Activated T-cell treated with anti-CD3 and anti-CD28 coated beads for 1 hour (primary cell): ENCODE data around the gene TPSD1.
"Not testable (repeated sequence)": the region's sequence is repeated elsewhere in the genome, so short reads cannot be mapped to it uniquely, and the experiment has no call there.

Source experiments
- DNase-seq: peaks from one replicate; pipeline ENCODE4 v3.0.0-alpha.2; 2020; ENCODE audit warnings: low read depth

The TPSD1 gene

DNA sequence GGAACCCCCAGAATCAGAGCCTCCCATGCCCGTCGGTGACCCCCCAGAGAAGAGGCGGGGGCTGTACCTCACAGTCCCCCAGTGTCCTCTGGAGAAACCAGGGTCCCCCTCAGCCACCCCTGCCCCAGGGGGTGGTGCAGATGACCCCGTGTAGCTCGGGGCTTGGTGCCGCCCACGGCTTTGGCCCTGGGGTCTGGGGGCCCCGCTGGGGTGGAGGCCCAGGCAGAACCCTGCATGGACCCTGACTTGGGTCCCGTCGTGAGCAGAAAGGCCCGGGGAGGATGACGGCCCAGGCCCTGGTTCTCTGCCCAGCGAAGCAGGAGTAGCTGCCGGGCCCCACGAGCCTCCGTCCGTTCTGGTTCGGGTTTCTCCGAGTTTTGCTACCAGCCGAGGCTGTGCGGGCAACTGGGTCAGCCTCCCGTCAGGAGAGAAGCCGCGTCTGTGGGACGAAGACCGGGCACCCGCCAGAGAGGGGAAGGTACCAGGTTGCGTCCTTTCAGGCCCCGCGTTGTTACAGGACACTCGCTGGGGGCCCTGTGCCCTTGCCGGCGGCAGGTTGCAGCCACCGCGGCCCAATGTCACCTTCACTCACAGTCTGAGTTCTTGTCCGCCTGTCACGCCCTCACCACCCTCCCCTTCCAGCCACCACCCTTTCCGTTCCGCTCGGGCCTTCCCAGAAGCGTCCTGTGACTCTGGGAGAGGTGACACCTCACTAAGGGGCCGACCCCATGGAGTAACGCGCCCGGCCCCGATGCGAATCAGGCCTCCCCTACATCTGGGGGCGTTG, 34.8 kb upstream of the TPSD1 start:
- no peak for DNase-seq

DNA sequence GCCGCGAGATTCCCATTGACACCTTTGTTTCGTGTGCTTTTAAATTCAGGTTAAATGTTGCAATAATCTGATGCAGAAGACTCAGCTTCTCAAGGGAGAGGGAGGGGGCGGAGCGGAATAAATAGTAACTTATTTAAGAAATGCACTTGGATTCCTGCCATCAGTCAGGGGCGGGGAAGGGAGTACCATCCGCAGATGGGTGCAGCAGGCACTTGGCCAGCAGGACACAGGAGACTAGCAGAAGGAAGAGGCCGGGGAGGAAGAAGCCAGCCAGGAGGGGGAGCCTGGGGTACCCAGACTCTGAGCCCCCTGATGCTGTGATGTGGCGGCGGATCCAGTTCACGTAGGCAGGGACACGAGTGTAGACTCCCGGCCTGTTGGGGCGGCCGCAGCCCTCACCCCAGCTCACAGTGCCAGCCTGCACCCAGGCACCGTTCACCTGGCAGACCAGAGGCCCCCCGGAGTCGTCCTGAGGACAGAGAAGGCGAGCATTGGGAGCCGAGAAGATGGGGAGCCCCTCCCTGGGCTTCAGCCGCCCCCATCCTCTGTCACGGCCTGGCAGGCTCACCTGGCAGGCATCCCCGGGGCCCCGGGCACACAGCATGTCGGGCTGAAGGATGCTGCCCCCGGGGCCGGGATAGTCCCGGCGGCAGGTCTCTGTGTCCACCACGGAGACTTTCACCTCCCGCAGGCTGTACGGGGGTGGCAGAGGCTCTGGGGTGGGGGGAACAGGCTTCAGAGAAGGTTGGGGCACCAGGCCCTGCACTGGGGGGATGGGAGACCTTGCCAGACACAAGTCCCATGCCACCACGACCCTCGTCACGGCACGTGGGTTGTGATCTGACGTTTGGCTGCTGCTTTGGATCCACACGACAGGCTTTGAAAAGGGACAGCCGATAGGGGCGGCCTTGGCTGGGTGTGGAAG, 34.0 kb upstream of the TPSD1 start:
- no peak for DNase-seq

DNA sequence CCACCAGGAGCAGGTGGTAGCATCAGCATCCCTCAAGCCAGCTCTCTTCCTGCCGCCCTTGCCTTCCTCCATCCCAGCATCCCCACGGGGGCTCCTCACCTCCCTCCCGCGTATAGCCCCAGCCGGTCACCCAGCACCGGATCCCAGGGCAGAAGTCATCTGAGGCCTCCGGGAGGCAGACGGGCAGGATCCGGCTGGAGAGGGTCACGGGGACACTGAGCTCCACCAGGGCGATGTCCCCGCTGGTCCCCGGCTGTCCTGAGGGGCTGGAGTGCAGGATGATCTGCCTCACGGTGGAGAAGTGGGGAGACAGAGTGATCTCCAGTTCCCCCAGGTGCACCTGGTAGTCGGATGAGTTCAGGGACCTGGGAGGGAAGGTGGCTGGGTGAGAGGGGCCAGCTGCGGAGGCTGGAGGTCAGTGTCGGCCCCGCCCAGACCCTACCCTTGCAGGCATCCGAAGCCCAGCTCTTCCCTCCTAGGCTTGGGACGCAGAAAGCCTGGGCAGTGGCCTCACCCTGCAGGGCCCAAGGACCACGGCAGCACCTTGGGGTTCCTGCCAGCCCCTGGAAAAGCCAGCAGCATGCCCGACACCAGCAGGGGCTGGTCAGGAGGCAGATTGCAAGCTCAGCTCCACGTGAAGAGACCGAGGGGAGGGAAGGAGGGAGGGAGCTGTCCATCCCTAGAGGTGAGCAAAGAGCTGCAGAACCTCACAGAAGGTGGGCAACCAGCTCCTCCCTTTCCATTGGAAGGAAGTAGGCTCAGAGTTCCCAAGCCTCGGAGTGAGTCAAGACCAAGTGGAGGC, 33.1 kb upstream of the TPSD1 start:
- no peak for DNase-seq

DNA sequence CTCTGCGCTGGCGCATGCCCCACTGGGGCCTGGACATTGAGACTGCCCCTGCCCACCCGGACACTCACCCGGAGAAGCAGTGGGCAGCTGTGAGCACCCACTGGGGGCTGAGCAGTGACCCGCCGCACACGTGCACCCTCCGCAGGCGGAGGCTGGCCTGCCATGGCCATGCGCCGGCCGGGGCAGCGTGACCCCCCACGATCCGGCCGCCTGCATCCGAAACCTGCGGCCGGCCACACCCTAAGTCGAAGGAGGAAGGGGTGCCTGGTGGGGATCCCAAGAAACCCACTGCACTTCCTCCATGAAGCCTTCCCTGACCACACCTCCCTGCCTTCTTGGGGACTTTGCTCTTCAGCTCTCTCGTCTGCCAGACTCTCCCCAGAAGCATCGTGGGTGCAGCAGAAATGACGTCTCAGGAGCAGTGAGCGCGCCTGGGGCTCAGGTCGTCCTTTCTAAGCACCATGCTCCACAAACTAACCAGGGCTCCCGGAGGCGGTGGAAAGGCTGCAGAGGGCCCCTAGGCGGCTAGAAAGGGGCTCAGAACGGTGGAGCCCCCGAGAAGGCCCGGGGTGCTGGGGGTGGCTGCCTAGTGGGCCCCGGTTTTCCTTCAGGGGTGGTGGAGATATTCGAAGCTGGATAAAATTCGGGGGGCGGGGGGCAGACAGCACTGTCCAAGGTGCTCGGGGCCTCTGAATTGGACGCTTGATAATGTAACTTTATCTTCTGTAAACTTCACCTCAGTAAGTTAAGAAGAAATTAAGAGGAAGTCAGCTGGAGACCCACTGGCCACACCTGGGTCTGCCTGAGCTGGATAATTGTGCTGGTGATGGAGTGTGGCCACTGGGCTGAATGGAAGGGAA, 32.3 kb upstream of the TPSD1 start:
- no peak for DNase-seq

DNA sequence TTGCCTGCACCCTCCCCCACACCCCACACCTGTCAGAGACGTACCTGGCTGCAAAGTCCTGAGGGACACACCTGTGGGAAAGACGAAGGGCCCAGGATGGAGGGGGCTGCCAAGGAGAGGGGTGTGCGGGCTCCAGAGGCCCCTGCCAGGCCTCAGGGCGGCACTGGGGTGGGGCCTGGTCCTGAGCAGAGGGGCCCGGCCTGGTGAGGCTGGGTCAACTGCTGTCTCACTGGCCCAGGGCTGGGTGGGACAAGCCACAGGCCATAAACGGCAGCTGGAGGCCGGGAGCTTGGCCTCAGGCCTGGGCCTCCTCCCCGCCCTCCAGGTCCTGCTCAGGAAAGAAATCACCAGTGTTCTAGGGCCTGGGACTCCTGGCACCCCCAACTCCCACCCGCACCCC, 31.3 kb upstream of the TPSD1 start:
- DNase-seq, result no peak

DNA sequence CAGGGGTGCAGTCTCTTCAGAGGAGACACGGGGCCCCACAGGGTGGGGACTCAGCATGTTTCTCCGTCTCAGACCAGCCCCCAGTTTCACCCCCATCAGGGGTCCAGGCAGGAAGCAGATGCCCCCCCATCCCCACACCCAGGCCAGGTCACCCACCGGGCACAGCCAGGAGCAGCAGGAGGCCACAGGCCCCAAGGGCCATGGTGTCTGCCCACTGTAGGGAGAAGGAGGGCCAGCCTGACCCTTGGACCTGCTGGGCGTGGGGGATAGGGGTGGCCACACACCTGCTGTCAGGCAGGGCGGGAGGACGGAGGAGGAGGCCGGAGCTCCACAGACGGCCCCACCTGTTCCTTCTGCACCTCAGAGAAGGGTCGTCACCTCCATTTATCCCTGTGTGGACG, 30.8 kb upstream of the TPSD1 start, which contains the start of gene TPSG1:
TSS of gene TPSG1 (minus strand) at position 218 of the 401 bp plus-strand sequence. CDS start at position 202, 16 bp downstream.
- no peak for DNase-seq

DNA sequence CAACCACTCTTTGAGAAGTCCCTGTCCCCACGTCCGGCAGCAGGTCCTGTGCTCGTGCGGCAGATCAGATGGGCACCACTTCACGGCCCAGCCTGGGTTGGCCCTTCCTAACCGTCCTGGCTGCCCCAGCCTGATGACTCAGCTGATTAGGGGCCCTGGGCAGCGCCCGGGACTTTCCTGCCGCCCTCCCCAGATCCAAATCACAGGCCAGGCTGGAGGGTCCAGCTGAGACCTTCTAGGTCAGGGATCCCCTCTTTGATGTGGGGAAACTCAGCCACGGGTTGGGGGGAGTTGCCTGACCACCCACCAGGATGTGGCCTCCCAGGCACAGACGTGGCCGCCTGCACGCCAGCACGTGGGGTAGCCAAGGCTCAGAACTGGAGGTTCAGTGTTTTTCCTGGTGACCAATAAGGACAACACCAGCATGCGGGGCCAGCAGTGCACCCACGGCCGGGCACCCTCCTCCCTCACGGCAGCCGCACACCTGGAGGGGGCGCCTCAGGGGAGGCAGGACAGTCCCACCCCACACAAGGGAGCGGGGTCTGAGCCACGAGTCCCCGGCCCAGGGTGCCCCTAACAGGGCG, 30.0 kb upstream of the TPSD1 start:
- DNase-seq, result not testable (repeated sequence)

DNA sequence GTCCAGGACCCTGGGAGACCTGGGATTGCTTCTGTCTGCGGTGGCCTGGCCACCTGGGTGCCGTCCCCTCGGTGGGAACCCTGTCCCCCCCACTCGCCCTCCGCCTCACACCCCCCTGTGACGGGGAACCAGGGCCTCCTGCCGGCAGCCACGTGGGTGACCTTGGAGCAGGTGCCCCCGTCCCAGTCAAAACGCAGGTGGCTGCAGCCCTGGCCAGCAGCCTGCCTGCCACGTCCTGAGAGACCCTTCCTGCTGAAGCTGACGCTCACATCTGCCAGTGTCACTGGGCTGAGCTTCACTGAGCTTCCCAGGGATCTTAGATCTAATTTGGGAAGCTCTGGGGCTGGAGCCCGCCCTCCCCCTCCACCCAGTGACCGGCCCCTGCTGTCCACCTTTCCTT, 29.2 kb upstream of the TPSD1 start:
- DNase-seq, result not testable (repeated sequence)

DNA sequence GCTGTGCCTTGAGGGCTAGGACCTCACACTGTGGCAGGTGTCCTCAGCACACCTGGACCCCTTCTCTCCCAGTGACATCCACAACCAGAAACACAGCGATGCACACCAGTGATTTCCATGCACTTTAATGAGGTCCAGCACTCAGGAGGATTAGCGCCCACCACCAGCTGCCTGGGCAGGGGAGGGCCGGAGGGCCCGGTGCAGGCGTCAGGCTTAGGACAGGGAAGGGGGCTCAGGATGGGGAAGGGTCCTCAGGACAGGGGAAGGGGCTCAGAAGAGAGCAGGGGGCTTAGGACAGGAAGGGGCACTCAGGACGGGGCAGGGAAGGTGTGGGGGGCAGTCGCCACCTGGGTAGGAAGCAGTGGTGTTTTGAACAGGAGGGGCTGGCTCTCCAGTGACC, 27.6 kb upstream of the TPSD1 start:
- DNase-seq, result not testable (repeated sequence)

DNA sequence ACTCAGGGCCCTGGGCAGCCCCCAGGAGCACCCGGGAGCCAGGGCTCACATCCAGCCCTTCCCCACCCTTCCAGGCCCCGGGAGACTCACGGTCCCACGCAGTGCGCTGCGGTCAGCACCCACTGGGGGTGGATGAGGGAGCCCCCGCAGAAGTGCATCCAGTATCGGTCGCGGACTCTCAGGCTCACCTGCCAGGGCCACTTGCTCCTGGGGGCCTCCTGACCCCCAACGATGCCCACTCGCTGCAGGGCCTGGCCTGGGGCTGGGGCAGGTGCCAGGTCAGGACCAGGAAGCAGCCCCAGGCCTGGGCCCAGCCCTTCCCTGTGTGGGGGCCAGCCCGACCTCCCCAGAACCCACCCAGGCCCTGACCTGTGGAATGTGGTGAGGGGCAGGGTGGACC, 26.4 kb upstream of the TPSD1 start:
- DNase-seq, result not testable (repeated sequence)

DNA sequence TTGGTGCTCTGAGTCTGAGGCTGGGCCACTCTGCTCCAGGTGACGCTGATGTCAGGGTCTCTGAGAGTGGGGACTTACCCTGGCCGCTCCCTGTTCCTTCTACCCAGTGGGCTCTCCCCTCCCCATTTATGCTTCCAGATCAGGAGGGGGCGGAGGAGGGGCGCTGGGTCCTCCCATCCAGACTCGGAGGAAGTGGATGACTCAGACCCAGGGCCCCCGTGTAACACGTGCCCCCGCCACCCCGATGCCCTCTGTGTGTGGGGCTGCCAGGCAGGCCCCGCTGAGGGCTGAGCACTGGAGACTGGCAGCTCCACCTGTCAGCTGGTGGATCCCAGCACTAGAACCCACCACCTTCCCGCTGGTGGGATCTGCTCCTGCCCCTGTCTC, 25.8 kb upstream of the TPSD1 start, which contains the start of gene TPSB2:
TSS of gene TPSB2 (minus strand) at position 101 of the 387 bp plus-strand sequence. CDS start 233 bp downstream, outside the sequence.
- not testable (repeated sequence) for DNase-seq

DNA sequence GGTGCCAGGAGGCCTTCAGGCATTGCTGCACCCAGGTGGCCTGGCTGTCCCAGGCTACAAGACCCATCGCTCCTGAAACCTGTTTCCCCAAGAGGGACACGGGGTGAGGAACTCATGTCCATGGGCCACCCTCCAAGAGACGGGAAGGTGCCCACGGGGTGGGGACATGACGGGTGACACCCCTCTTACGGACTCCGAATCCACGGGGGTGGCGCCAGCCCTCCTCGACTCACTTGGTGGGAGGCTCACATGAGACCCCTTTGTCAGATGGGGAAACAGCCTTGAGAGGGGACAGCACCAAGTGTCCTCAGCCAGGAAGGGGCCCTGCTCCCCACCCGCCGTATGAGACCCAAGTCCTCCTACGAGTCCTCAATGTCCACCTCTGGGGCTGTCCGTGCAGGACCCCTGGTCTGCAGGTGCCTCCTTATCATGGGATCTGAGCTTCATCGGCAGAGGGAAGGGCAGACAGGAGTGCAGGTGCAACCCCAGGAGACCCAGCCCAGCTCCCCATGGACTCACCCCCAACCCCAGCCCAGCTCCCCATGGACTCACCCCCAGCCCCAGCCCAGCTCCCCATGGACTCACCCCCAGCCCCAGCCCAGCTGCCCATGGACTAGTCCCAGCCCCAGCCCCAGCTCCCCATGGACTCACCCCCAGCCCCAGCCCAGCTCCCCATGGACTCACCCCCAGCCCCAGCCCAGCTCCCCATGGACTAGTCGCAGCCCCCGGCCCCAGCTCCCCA, 25.2 kb upstream of the TPSD1 start:
- not testable (repeated sequence) for DNase-seq

DNA sequence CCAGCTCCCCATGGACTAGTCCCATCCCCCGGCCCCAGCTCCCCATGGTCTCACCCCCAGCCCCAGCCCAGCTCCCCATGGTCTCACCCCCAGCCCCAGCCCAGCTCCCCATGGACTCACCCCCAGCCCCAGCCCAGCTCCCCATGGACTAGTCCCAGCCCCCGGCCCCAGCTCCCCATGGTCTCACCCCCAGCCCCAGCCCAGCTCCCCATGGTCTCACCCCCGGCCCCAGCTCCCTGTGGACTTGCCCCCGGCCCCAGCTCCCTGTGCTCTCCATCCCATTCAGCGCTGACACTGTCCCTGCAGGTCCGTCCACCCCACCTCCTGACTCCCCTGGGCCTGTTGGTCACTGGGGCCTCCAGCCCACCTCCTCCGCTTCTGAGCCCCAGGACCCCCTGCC, 24.6 kb upstream of the TPSD1 start:
- not testable (repeated sequence) for DNase-seq

DNA sequence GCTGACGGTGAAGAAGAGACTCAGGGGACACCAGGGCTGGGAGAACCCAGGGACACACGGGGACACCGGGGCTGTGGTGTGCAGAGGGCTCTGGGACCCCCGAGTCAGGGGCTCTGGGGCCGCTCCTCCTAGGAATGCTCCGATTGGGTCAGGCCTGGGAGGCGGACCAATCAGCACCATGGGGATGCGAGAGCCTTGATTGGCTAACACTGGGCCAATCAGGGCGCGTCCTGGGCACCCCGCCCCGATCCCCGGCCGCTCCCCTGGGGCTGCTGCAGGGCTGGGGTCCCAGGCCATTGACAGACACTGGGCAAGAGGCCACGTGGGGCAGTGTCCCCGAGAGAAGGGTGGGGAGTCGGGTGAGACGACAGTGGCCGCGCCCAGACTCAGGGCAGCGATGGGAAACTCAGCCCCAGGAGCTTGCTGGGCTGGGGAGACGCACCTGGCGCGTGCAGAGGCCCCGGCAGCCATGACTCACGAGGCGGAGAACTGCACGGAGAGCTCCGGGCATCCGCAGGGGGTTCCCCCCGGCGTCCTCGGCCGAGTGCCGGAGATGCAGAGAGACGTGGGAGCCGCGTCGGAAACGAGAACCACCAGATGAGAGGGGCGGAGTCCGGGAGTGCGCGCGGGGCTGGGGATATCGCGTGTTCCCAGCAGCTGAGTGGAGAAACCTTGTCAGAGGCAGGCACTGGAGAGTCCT, 23.7 kb upstream of the TPSD1 start:
- not testable (repeated sequence) for DNase-seq

DNA sequence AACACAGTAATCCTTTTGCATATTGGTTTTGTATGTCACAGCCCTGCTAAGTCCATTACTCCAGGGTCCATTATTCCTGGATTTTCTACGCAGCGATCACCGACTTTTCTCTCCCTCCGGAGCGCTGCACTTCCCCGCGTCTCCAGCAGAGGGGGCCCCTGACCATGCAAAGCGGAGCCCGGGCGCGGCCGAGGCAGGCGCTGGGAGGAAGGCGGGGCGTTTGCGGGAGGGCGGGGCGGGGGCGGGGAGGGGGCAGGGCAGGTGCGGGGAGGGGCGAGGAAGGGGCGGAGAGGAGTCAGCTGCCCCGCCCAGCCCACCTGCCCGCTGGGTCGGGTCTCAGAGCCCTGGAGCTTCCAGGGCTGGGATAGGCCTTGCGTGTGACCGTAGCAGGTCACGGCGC, 19.2 kb upstream of the TPSD1 start:
- DNase-seq, result not testable (repeated sequence)

DNA sequence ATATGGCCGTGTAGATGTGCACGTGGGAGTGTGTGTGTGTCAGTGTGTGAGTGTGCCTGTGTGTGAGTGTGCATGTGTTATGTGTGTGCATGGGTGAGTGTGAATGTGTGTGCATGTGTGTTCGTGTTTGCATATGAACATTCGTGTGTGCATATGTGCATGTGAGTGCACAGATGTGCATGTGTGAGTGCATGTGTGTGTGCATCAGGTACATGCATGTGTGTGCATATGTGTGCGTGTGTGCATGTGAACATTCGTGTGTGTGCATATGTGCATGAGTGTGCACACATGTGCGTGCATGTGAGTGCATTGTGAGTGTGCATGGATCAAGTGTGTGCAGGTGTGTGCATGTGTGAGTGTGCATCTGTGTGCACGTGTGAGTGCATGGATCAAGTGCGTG, 17.9 kb upstream of the TPSD1 start:
- no peak for DNase-seq

DNA sequence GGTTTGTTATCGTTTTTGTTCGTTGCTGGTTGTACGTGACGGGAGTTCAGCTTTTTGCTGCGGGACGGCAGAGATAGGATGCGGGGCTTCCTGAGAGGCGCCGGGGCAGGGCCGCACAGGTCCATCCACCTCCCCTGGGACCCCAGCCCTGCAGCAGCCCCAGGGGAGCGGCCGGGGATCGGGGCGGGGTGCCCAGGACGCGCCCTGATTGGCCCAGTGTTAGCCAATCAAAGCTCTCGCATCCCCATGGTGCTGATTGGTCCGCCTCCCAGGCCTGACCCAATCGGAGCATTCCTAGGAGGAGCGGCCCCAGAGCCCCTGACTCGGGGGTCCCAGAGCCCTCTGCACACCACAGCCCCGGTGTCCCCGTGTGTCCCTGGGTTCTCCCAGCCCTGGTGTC, 17.0 kb upstream of the TPSD1 start:
- DNase-seq, result not testable (repeated sequence)

DNA sequence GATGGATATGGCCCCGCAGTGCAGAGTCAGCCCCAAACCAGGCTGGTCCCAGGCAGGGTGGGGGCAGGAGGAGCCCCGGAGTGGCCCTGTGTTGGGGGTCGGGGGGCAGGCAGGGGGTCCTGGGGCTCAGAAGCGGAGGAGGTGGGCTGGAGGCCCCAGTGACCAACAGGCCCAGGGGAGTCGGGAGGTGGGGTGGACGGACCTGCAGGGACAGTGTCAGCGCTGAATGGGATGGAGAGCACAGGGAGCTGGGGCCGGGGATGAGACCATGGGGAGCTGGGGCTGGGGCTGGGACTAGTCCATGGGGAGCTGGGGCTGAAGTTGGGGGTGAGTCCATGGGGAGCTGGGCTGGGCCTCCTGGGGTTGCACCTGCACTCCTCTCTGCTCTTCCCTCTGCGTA, 16.3 kb upstream of the TPSD1 start:
- DNase-seq, result not testable (repeated sequence)

DNA sequence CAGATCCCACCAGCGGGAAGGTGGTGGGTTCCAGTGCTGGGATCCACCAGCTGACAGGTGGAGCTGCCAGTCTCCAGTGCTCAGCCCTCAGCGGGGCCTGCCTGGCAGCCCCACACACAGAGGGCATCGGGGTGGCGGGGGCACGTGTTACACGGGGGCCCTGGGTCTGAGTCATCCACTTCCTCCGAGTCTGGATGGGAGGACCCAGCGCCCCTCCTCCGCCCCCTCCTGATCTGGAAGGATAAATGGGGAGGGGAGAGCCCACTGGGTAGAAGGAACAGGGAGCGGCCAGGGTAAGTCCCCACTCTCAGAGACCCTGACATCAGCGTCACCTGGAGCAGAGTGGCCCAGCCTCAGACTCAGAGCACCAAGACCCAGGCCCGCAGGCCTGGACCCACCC, 15.4 kb upstream of the TPSD1 start, which contains the start of gene TPSAB1:
TSS of gene TPSAB1 (plus strand) at position 270 of the 400 bp plus-strand sequence. CDS start 234 bp downstream, outside the sequence.
- not testable (repeated sequence) for DNase-seq
